Measurements from ENCODE around the gene PKD2.

GRCh38 chr4:88005946-88006345, 1.5 kb upstream of the PKD2 start:
- no peak for TF ChIP-seq TOE1 (CRISPR knock-in tag; IDR thresholded peaks at IDR 0.05)
- no peak for TF ChIP-seq HNRNPK (IDR thresholded peaks at IDR 0.05; ENCODE audit: low read depth, low read length, poor library complexity, severe bottlenecking)
- TF ChIP-seq TCF7L2 (IDR thresholded peaks at IDR 0.05; ENCODE audit: low read depth, low read length) = no peak
- TF ChIP-seq HOXA3 (CRISPR knock-in tag; IDR thresholded peaks at IDR 0.05) = no peak
- TF ChIP-seq UBTF (CRISPR knock-in tag; IDR thresholded peaks at IDR 0.05) = no peak

Measured in HepG2 (cell line).